Stimulated activated CD4-positive, alpha-beta T cell treated with anti-CD3 and anti-CD28 coated beads, Interleukin-15, amount 100 ng/mL, for 24 hours (primary cell): ENCODE results near the gene TMEM270.

Experiments
- DNase-seq: peaks from one replicate; pipeline ENCODE4 v3.0.0-alpha.2; 2020

TMEM270 gene

GRCh38 chr7:73890555-73891147 lies 29.7 kb downstream of the TMEM270 start:
- no peak for DNase-seq

GRCh38 chr7:73891178-73891885 lies 30.4 kb downstream of the TMEM270 start:
- DNase-seq, result no peak

GRCh38 chr7:73892003-73892999 lies 31.3 kb downstream of the TMEM270 start:
- no peak for DNase-seq

- no peak for DNase-seq
These were observed 32.6 kb downstream of the TMEM270 start for GRCh38 chr7:73893342-73894101.

GRCh38 chr7:73894166-73894565 lies 33.2 kb downstream of the TMEM270 start:
- no peak for DNase-seq

GRCh38 chr7:73894733-73895551 lies 34.0 kb downstream of the TMEM270 start:
- no peak for DNase-seq

- no peak for DNase-seq
These were observed 34.7 kb downstream of the TMEM270 start for GRCh38 chr7:73895626-73896025.

- no peak for DNase-seq
These were observed 35.5 kb downstream of the TMEM270 start for GRCh38 chr7:73896454-73896853.

- DNase-seq, result no peak
These were observed 38.8 kb downstream of the TMEM270 start for GRCh38 chr7:73899731-73900142.

GRCh38 chr7:73900286-73900685 lies 39.3 kb downstream of the TMEM270 start:
- DNase-seq, result no peak

GRCh38 chr7:73901231-73901822 lies 40.4 kb downstream of the TMEM270 start:
- no peak for DNase-seq

- no peak for DNase-seq
These were observed 41.1 kb downstream of the TMEM270 start for GRCh38 chr7:73901823-73902597.

- DNase-seq, result no peak
These were observed 42.6 kb downstream of the TMEM270 start for GRCh38 chr7:73903321-73904218.

- DNase-seq, result no peak
These were observed 43.5 kb downstream of the TMEM270 start for GRCh38 chr7:73904219-73905137.

GRCh38 chr7:73905360-73905759 lies 44.4 kb downstream of the TMEM270 start:
- DNase-seq, result no peak

GRCh38 chr7:73906874-73907273 lies 45.9 kb downstream of the TMEM270 start:
- DNase-seq, result no peak

GRCh38 chr7:73907554-73908122 lies 46.7 kb downstream of the TMEM270 start:
- no peak for DNase-seq

GRCh38 chr7:73908123-73908611 lies 47.2 kb downstream of the TMEM270 start:
- no peak for DNase-seq
